Measurements from ENCODE around the gene DOCK3.
"Not testable (repeated sequence)": the region's sequence is repeated elsewhere in the genome, so short reads cannot be mapped to it uniquely, and the experiment has no call there.

The DOCK3 gene

GRCh38 chr3:50749822-50750221 is 75.1 kb downstream of the DOCK3 start:
- H3K4me1 ChIP-seq (ENCODE audit: control insufficient read depth, low read depth, low read length), result peaks cover 13% of the 10 kb centered on the region
- no peak overlapping the region for H3K27ac ChIP-seq (ENCODE audit: low read length)
- H3K4me3 ChIP-seq (ENCODE audit: low read length), result no peak overlapping the region
- no peaks in the 10 kb centered on the region for H3K36me3 ChIP-seq (ENCODE audit: control insufficient read depth, low read depth, low read length)
- H3K9me3 ChIP-seq (ENCODE audit: control insufficient read depth, low read depth, low read length), result no peaks in the 10 kb centered on the region
- no peak overlapping the region for H3K9ac ChIP-seq (ENCODE audit: low read length)
- H3K27me3 ChIP-seq (ENCODE audit: control insufficient read depth, insufficient read depth, low read length), result no peaks in the 10 kb centered on the region

GRCh38 chr3:50759015-50759414 is 84.3 kb downstream of the DOCK3 start:
- Histone ChIP-seq H3K27me3 (ENCODE audit: control insufficient read depth, insufficient read depth, low read length) (no peaks in the 10 kb centered on the region), H3K9ac (ENCODE audit: low read length) (no peak overlapping the region), H3K27ac (ENCODE audit: low read length) (no peak overlapping the region), H3K36me3 (ENCODE audit: control insufficient read depth, low read depth, low read length) (no peaks in the 10 kb centered on the region), H3K9me3 (ENCODE audit: control insufficient read depth, low read depth, low read length) (no peaks in the 10 kb centered on the region), H3K4me1 (ENCODE audit: control insufficient read depth, low read depth, low read length) (no peaks in the 10 kb centered on the region), H3K4me3 (ENCODE audit: low read length) (no peak overlapping the region)

DNA sequence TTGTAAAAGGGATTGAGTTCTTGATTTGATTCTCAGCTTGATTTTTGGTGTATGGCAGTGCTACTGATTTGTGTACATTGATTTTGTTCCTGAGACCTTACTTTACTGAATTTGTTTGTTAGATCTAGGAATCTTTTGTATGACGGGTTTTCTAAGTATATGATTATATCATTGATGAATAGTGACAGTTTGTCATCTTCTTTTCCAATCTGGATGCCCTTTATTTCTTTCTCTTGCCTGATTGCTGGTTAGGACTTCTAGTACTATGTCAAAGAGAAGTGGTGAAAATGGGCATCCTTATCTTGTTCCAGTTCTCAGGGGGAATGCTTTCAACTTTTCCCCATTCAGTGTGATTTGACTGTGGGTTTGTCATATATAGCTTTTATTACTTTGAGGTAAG is 103.0 kb downstream of the DOCK3 start:
- no peak overlapping the region for H3K9ac ChIP-seq (ENCODE audit: low read length)
- H3K4me1 ChIP-seq (ENCODE audit: control insufficient read depth, low read depth, low read length), result no peaks in the 10 kb centered on the region
- H3K4me3 ChIP-seq (ENCODE audit: low read length), result no peak overlapping the region
- H3K9me3 ChIP-seq (ENCODE audit: control insufficient read depth, low read depth, low read length), result no peaks in the 10 kb centered on the region
- H3K36me3 ChIP-seq (ENCODE audit: control insufficient read depth, low read depth, low read length), result no peaks in the 10 kb centered on the region
- H3K27me3 ChIP-seq (ENCODE audit: control insufficient read depth, insufficient read depth, low read length), result no peaks in the 10 kb centered on the region
- H3K27ac ChIP-seq (ENCODE audit: low read length), result no peak overlapping the region

DNA sequence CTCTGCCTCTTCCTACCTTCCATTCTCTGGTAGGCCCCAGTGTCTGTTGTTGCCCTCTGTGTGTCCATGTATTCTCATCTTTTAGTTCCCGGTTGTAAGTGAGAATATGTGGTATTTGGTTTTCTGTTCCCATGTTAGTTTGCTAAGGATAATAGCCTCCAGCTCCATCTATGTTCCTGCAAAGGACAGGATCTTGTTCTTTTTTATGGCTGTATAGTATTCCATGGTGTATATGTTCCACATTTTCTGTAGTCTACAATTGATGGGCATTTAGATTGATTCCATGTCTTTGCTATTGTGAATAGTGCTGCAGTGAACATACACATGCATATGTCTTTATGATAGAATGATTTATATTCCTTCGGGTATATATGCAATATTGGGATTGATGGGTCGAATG is 107.0 kb downstream of the DOCK3 start:
- H3K27ac ChIP-seq (ENCODE audit: low read length); H3K4me1 ChIP-seq (ENCODE audit: control insufficient read depth, low read depth, low read length); H3K36me3 ChIP-seq (ENCODE audit: control insufficient read depth, low read depth, low read length); H3K4me3 ChIP-seq (ENCODE audit: low read length); H3K9me3 ChIP-seq (ENCODE audit: control insufficient read depth, low read depth, low read length); H3K27me3 ChIP-seq (ENCODE audit: control insufficient read depth, insufficient read depth, low read length); H3K9ac ChIP-seq (ENCODE audit: low read length): not testable (repeated sequence)

GRCh38 chr3:50786631-50787030 is 111.9 kb downstream of the DOCK3 start:
- Histone ChIP-seq H3K9me3 (ENCODE audit: control insufficient read depth, low read depth, low read length) (peaks cover 5% of the 10 kb centered on the region), H3K27me3 (ENCODE audit: control insufficient read depth, insufficient read depth, low read length) (no peaks in the 10 kb centered on the region), H3K27ac (ENCODE audit: low read length) (no peak overlapping the region), H3K4me1 (ENCODE audit: control insufficient read depth, low read depth, low read length) (peaks cover 9% of the 10 kb centered on the region), H3K36me3 (ENCODE audit: control insufficient read depth, low read depth, low read length) (no peaks in the 10 kb centered on the region), H3K4me3 (ENCODE audit: low read length) (no peak overlapping the region), H3K9ac (ENCODE audit: low read length) (no peak overlapping the region)

DNA sequence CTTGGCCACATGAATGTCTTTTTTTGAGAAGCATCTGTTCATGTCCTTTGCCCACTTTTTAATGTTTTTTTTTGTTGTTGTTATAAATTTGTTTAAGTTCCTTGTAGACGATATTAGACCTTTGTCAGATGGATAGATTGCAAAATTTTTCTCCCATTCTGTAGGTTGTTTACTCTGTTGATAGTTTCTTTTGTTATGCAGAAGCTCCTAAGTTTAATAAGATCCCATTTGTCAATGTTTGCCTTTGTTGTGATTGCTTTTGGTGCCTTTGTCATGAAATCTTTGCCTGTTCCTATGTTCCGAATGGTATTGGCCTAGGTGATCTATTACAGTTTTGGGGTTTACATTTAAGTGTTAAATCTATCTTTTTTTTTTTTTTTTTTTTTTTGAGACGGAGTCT is 116.2 kb downstream of the DOCK3 start:
- not testable (repeated sequence) for H3K9ac ChIP-seq (ENCODE audit: low read length); H3K36me3 ChIP-seq (ENCODE audit: control insufficient read depth, low read depth, low read length); H3K9me3 ChIP-seq (ENCODE audit: control insufficient read depth, low read depth, low read length); H3K27me3 ChIP-seq (ENCODE audit: control insufficient read depth, insufficient read depth, low read length); H3K27ac ChIP-seq (ENCODE audit: low read length); H3K4me3 ChIP-seq (ENCODE audit: low read length); H3K4me1 ChIP-seq (ENCODE audit: control insufficient read depth, low read depth, low read length)

DNA sequence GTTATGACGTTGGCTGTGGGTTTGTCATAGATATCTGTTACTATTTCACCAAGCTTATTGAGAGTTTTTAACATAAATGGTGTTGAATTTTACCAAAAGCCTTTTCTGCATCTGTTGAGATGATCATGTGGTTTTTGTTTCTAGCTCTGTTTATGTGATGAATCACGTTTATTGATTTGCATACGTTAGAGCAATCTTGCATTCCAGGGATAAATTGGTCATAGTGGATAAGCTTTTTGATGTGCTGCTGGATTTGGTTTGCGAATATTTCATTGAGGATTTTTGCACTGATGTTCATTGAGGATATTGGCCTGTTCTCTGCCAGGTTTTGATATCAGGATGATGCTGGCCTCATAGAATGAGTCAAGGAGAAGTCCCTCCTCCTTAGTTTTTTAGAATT is 117.8 kb downstream of the DOCK3 start:
- H3K9me3 ChIP-seq (ENCODE audit: control insufficient read depth, low read depth, low read length), result no peaks in the 10 kb centered on the region
- H3K27ac ChIP-seq (ENCODE audit: low read length), result no peak overlapping the region
- H3K27me3 ChIP-seq (ENCODE audit: control insufficient read depth, insufficient read depth, low read length), result no peaks in the 10 kb centered on the region
- no peaks in the 10 kb centered on the region for H3K36me3 ChIP-seq (ENCODE audit: control insufficient read depth, low read depth, low read length)
- no peak overlapping the region for H3K9ac ChIP-seq (ENCODE audit: low read length)
- H3K4me1 ChIP-seq (ENCODE audit: control insufficient read depth, low read depth, low read length), result peaks cover 9% of the 10 kb centered on the region
- no peak overlapping the region for H3K4me3 ChIP-seq (ENCODE audit: low read length)

DNA sequence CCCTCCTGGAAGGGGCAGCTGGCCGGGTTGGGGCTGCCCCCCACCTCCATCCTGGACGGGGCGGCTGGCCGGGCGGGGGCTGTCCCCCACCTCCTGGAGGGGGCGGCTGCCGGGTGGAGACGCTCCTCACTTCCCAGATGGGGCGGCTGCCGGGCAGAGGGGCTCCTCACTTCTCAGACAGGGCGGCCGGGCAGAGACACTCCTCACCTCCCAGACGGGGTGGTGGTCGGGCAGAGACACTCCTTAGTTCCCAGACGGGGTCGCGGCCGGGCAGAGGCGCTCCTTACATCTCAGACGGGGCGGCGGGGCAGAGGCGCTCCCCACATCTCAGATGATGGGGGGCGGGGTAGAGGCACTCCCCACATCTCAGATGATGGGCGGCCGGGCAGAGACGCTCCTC is 129.1 kb downstream of the DOCK3 start:
- not testable (repeated sequence) for H3K9ac ChIP-seq (ENCODE audit: low read length); H3K27me3 ChIP-seq (ENCODE audit: control insufficient read depth, insufficient read depth, low read length); H3K4me1 ChIP-seq (ENCODE audit: control insufficient read depth, low read depth, low read length); H3K4me3 ChIP-seq (ENCODE audit: low read length); H3K27ac ChIP-seq (ENCODE audit: low read length); H3K36me3 ChIP-seq (ENCODE audit: control insufficient read depth, low read depth, low read length)
- H3K9me3 ChIP-seq (ENCODE audit: control insufficient read depth, low read depth, low read length), result peaks cover 24% of the 10 kb centered on the region

DNA sequence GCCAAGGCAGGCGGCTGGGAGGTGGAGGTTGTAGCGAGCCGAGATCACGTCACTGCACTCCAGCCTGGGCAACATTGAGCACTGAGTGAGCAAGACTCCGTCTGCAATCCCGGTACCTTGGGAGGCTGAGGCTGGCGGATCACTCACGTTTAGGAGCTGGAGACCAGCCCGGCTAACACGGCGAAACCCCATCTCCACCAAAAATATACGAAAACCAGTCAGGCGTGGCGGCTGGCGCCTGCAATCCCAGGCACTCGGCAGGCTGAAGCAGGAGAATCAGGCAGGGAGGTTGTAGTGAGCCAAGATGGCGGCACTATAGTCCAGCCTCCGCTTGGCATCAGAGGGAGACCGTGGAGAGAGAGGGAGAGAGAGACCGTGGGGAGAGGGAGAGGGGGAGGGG is 129.6 kb downstream of the DOCK3 start:
- not testable (repeated sequence) for H3K4me1 ChIP-seq (ENCODE audit: control insufficient read depth, low read depth, low read length); H3K27me3 ChIP-seq (ENCODE audit: control insufficient read depth, insufficient read depth, low read length)
- peaks cover 18% of the 10 kb centered on the region for H3K9me3 ChIP-seq (ENCODE audit: control insufficient read depth, low read depth, low read length)

DNA sequence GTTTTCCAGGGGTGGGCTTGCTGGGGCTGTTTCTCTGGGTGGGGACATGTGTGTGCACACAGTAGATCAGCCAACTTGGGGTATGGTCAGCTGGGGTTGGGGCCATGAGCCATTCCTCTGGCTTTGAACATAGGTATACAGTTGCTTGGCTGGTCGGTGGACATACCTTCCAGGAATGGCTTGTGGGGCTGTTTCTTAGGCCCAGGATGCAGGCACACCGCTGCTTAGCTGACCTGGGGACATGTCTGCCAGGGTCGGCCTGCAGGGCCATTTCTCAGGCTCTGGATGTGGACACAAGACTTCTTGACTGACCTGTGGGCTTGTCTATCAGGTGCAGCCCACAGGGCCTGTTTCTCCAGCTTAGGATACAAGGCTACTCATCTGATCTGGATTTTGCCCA is 130.6 kb downstream of the DOCK3 start:
- H3K9ac ChIP-seq (ENCODE audit: low read length), result no peak overlapping the region
- no peak overlapping the region for H3K27ac ChIP-seq (ENCODE audit: low read length)
- H3K4me3 ChIP-seq (ENCODE audit: low read length), result no peak overlapping the region
- H3K36me3 ChIP-seq (ENCODE audit: control insufficient read depth, low read depth, low read length), result no peaks in the 10 kb centered on the region
- peaks cover 18% of the 10 kb centered on the region for H3K9me3 ChIP-seq (ENCODE audit: control insufficient read depth, low read depth, low read length)
- peaks cover 6% of the 10 kb centered on the region for H3K4me1 ChIP-seq (ENCODE audit: control insufficient read depth, low read depth, low read length)
- no peaks in the 10 kb centered on the region for H3K27me3 ChIP-seq (ENCODE audit: control insufficient read depth, insufficient read depth, low read length)

More for the DNA sequence above, 129.6 kb downstream of the DOCK3 start:
- H3K9ac ChIP-seq (ENCODE audit: low read length); H3K4me3 ChIP-seq (ENCODE audit: low read length); H3K36me3 ChIP-seq (ENCODE audit: control insufficient read depth, low read depth, low read length); H3K27ac ChIP-seq (ENCODE audit: low read length): not testable (repeated sequence)

- Histone ChIP-seq H3K27me3 (ENCODE audit: control insufficient read depth, insufficient read depth, low read length) (no peaks in the 10 kb centered on the region), H3K4me3 (ENCODE audit: low read length) (no peak overlapping the region), H3K9me3 (ENCODE audit: control insufficient read depth, low read depth, low read length) (peaks cover 13% of the 10 kb centered on the region)
Observed at GRCh38 chr3:50806031-50806430, 131.3 kb downstream of the DOCK3 start.

DNA sequence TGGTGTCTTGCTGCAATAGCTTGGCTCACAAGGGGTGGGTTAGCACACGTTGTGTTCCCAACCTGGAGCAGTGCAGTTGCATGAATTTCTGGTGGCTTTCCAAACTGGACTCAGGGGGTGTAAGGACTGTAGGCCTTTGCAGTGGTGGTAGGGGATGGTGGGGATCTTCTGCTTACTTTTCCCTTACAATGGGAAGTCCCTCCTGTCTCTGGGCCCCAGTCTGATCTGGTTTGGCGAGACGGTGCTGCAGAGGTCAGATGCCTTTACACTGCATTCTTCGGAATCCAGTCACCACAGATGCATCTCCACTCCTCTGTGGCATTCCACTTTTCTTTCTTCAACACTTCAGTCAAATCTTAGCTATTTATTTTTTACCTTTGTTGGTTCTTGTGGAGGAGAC is 132.1 kb downstream of the DOCK3 start:
- H3K4me1 ChIP-seq (ENCODE audit: control insufficient read depth, low read depth, low read length), result peaks cover 6% of the 10 kb centered on the region
- H3K27ac ChIP-seq (ENCODE audit: low read length), result no peak overlapping the region
- no peaks in the 10 kb centered on the region for H3K36me3 ChIP-seq (ENCODE audit: control insufficient read depth, low read depth, low read length)
- no peaks in the 10 kb centered on the region for H3K27me3 ChIP-seq (ENCODE audit: control insufficient read depth, insufficient read depth, low read length)
- no peak overlapping the region for H3K9ac ChIP-seq (ENCODE audit: low read length)
- peaks cover 9% of the 10 kb centered on the region for H3K9me3 ChIP-seq (ENCODE audit: control insufficient read depth, low read depth, low read length)
- no peak overlapping the region for H3K4me3 ChIP-seq (ENCODE audit: low read length)

More at GRCh38 chr3:50806031-50806430, 131.3 kb downstream of the DOCK3 start:
- Histone ChIP-seq H3K4me1 (ENCODE audit: control insufficient read depth, low read depth, low read length) (peaks cover 6% of the 10 kb centered on the region), H3K27ac (ENCODE audit: low read length) (no peak overlapping the region), H3K36me3 (ENCODE audit: control insufficient read depth, low read depth, low read length) (no peaks in the 10 kb centered on the region), H3K9ac (ENCODE audit: low read length) (no peak overlapping the region)
